K562 (cell line): ENCODE measurements around the gene GARIN5B. TPM values are rescaled to one million over a fixed set of nuclear protein-coding genes. Genes with fewer than 3 reads are reported as not detected.

Experiments used
- CBX3 ChIP-seq, 2 experiments: IDR thresholded peaks; 1 replicate in 1 of 2; 2 replicates in 1 of 2; pipeline ENCODE4 v1.6.1; 2012; ENCODE audit warnings: inconsistent platforms in 2 of 2, low read length in 2 of 2, borderline replicate concordance in 1 of 2, control low read depth in 1 of 2
- E2F8 ChIP-seq: fragments of 450-650 bp; IDR thresholded peaks from 2 replicates; pipeline ENCODE4 v1.7.1; 2018; ENCODE audit warnings: mild to moderate bottlenecking, low read depth; ENCODE audit not compliant: partially characterized antibody
- HMG20B ChIP-seq: fragments of 250-450 bp; sonication (Bioruptor Pico); IDR thresholded peaks from 2 replicates; pipeline ENCODE4 v1.5.0; 2021; ENCODE audit warnings: mild to moderate bottlenecking
- HMGN3 ChIP-seq: IDR thresholded peaks from 2 replicates; pipeline ENCODE4 v1.6.1; 2011; ENCODE audit warnings: borderline replicate concordance, low read depth, mild to moderate bottlenecking, mixed read lengths, low read length; ENCODE audit not compliant: insufficient read length; ENCODE audit errors: extremely low read depth
- PCBP1 ChIP-seq: fragments of 200-400 bp; formaldehyde crosslinking; IDR thresholded peaks from 2 replicates; pipeline ENCODE4 v1.6.1; 2018; ENCODE audit warnings: mild to moderate bottlenecking, low read depth, low read length; ENCODE audit not compliant: poor library complexity, severe bottlenecking
- PHB ChIP-seq: fragments of 250-450 bp; sonication (Bioruptor Pico); IDR thresholded peaks from 2 replicates; pipeline ENCODE4 v1.5.0; 2021
- POLR2B ChIP-seq: fragments of 450-650 bp; IDR thresholded peaks from 2 replicates; pipeline ENCODE4 v1.6.1; 2018; ENCODE audit warnings: low read depth; ENCODE audit not compliant: partially characterized antibody
- SIN3B ChIP-seq: fragments of 450-650 bp; IDR thresholded peaks from 2 replicates; pipeline ENCODE4 v1.6.1; 2017; ENCODE audit warnings: low read depth, mild to moderate bottlenecking, moderate library complexity
- SMARCE1 ChIP-seq: fragments of 450-650 bp; IDR thresholded peaks from 2 replicates; pipeline ENCODE4 v1.7.1; 2016; ENCODE audit warnings: mild to moderate bottlenecking
- SRSF9 ChIP-seq: fragments of 200-400 bp; formaldehyde crosslinking; IDR thresholded peaks from 2 replicates; pipeline ENCODE4 v1.6.1; 2017; ENCODE audit warnings: low read depth, low read length, borderline replicate concordance
- SUPT5H ChIP-seq: fragments of 450-650 bp; IDR thresholded peaks from 2 replicates; pipeline ENCODE4 v1.6.1; 2016
- VEZF1 ChIP-seq: fragments of 200-800 bp; sonication (Bioruptor generic); IDR thresholded peaks from 2 replicates; pipeline ENCODE4 v1.6.1; 2017; ENCODE audit warnings: missing genetic modification characterization, missing compliant biosample characterization
- ZBED1 ChIP-seq: IDR thresholded peaks from 2 replicates; pipeline ENCODE4 v1.6.1; 2014
- ZEB2 ChIP-seq: fragments of 450-650 bp; IDR thresholded peaks from 2 replicates; pipeline ENCODE4 v1.6.1; 2016
- ZFP30 ChIP-seq: fragments of 250-450 bp; sonication (Bioruptor Pico); IDR thresholded peaks from 2 replicates; pipeline ENCODE4 v1.8.0; 2022; ENCODE audit warnings: moderate library complexity, mild to moderate bottlenecking, inconsistent platforms, borderline replicate concordance
- ZNF398 ChIP-seq: fragments of 250-450 bp; sonication (Bioruptor Pico); IDR thresholded peaks from 2 replicates; pipeline ENCODE4 v1.8.0; 2021; ENCODE audit warnings: moderate library complexity, mild to moderate bottlenecking, inconsistent platforms
- ZNF41 ChIP-seq: fragments of 250-450 bp; sonication (Bioruptor Pico); conservative IDR thresholded peaks from 2 replicates; pipeline ENCODE4 v1.4.0; 2020; ENCODE audit warnings: mild to moderate bottlenecking
- ZNF436 ChIP-seq: fragments of 250-450, 450-650 bp; sonication (Bioruptor Pico); formaldehyde crosslinking; IDR thresholded peaks from 2 replicates; pipeline ENCODE4 v1.7.0; 2020; ENCODE audit warnings: mild to moderate bottlenecking
- polyA plus RNA-seq, 8 experiments: library from polyadenylated mRNA; depleted of rRNA in 4 of 8; stranded (reverse) in 5 of 8; unstranded in 3 of 8; fragments of >200 nt; fragmentation: Nextera tagmentation in 2 of 8; fragmentation: Illumina TruSeq in 1 of 8; extraction: Ambion mirVana in 2 of 8; extraction: Trizol in 1 of 8; gene quantifications; 2 replicates each; pipeline versions ENCODE4 v1.2.1 to v1.2.3, GENCODE V29; 2011 to 2014; ENCODE audit warnings: inconsistent platforms in 1 of 8, missing spikeins in 1 of 8
- total RNA-seq, 7 experiments: library from RNA; depleted of rRNA in 6 of 7; stranded (reverse); fragments of >200 nt in 6 of 7; fragmentation: Illumina TruSeq in 2 of 7; extraction: Trizol in 2 of 7; gene quantifications; 2 replicates each; pipeline versions ENCODE4 v1.2.1 to v1.2.3, GENCODE V29; 2011 to 2021; ENCODE audit warnings: low replicate concordance in 1 of 7
- TF ChIP-seq, protein P1 (sequence below), 2 experiments: IDR thresholded peaks in 1 of 2; conservative IDR thresholded peaks in 1 of 2; 2 replicates each; pipeline ENCODE4 v1.6.1; 2016; ENCODE audit warnings: low read depth in 2 of 2, mild to moderate bottlenecking in 1 of 2, missing compliant biosample characterization in 1 of 2, missing genetic modification characterization in 1 of 2, moderate library complexity in 1 of 2

Gene GARIN5B
- total and polyA plus RNA-seq, 9 of the 15 experiments (the other 6 are each of a cell fraction or from before 2014, with no cell fraction given): not detected

DNA sequence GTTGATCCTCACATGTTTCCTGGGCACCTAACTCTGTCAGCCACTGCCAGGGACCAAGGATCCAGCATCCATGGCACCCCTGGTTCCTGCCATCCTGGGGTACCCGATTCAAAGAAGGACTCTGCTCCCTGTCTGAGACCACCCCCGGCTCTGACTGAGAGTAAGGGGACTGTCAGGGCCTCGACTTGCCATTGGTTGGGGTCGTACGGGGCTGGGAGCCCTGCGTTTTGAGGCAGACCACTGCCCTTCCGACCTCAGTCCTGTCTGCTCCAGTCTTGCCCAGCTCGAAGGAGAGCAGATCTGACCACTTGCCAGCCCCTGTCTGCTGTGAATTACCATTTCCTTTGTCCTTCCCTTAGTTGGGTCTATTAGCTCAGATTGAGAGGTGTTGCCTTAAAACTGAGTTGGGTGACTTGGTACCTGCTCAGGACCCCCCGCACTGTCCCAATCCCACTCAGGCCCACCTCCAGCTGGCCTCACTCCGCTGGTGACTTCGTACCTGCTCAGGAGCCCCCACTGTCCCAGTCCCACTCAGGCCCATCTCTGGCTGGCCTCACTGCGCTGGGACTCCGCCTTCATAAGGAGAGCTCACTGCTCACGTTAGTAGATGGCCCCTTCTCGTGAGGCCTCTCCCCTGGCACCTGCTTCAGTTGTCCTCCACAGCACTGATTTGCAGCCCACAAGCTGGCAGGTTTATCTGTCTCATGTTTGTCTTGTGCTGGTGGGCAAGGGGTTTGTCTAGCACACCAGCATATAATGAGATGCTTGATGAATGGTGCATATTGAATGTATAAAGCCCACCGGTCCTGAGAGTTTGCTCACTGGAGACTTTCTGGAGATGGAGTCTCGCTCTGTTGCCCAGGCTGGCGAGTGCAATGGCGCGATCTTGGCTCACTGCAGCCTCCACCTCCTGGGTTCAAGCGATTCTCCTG is 26.6 kb upstream of the GARIN5B start (continued):
- TF ChIP-seq ZNF436 (CRISPR knock-in tag) (no peak), HMGN3 (no peak), VEZF1 (no peak), ZBED1 (no peak), ZFP30 (no peak), PCBP1 (no peak), ZEB2 (no peak), ZNF398 (CRISPR knock-in tag) (no peak), SRSF9 (no peak), HMG20B (CRISPR knock-in tag) (no peak), SIN3B (no peak), SUPT5H (peak; percentile 34; the same call in 1 of the 2 replicates), E2F8 (no peak), SMARCE1 (no peak), CBX3 (IDR thresholded peaks at IDR 0.05; ENCODE audit: borderline replicate concordance in 1 of 2, low read length in 2 of 2) (no peak), POLR2B (peak; percentile 49), ZNF41 (no peak), PHB (CRISPR knock-in tag) (no peak)
- TF ChIP-seq, protein P1, sequence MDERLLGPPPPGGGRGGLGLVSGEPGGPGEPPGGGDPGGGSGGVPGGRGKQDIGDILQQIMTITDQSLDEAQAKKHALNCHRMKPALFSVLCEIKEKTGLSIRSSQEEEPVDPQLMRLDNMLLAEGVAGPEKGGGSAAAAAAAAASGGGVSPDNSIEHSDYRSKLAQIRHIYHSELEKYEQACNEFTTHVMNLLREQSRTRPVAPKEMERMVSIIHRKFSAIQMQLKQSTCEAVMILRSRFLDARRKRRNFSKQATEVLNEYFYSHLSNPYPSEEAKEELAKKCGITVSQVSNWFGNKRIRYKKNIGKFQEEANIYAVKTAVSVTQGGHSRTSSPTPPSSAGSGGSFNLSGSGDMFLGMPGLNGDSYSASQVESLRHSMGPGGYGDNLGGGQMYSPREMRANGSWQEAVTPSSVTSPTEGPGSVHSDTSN (CRISPR knock-in tag; IDR thresholded peaks at IDR 0.05; ENCODE audit: low read depth): no peak
- TF ChIP-seq, protein P1 (tag; conservative IDR thresholded peaks at IDR 0.05; ENCODE audit: low read depth): no peak
